HG03432 (cell line): ENCODE results near the gene PHF3.

Source experiments
- ATAC-seq: cut with Tn5 transposase; IDR thresholded peaks from one replicate; pipeline ENCODE4 v1.9.1; 2021; ENCODE audit warnings: mild to moderate bottlenecking, moderate library complexity; ENCODE audit not compliant: unreplicated experiment

The PHF3 gene

DNA sequence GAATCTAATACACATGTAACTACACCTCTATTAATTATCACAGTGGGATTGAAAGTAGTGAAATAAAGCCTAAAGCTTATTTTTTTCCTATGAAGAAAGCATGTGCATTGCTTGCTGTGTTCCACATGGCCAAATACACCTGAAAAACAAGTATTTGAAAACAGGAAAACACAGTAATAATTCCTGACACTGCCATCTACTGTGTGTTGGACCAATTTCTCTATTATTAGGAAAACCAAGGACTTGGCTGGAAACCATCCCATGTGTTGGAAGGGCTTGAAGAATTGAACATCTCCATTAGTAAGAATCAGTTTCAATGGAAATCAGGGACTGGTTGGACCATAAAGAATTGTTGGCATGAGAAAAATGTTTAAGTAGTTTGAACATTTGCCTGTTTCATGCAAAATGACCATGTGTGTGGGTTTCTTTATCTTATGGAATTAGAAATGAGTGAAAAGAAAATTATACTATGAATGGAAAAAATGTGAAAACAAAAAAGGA is 124.1 kb downstream of the PHF3 start:
- no peak for ATAC-seq

DNA sequence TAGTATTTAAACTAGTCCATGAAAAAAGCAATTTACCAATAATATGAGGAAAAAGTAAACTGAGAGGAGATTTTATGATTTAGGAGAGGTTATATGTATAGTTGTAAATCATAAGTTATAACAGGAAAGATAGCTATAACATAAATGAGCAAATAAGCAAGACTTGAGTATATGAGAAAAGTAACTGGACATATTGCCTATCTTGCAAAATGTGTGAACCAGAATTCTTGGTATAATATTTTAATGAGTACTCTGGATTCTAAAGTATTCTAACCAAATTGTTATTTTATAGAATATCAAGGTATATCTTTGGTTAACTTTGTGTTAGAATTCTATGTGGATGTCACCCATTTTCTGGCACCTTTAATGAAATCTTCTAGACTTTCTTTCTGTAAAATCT is 124.6 kb downstream of the PHF3 start:
- ATAC-seq = no peak

DNA sequence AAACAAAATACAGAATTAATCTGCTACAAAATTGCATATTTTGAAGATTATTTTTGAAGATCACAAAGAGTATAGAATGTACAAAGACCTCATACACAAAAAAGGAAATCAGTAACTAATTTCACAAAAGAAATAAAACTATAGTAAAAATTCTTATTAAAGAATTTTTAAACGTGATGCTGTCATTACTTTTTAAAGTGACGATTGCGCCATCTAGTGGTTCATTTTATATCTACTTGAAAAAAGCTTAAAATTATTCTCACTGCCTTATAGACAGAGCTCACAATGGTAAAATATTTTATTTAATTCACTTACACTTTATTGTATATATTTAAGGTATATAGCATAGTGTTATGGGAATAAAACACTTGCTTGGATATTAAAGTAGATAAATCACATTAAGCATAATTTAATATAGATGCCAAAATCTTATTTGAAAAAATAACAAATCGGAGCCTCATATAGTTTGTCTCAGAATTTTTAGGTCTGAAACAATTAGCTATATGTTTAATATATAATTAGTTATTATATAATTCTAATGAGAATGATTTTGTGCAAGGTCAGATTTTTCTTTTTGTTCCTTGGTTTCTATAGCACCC is 128.8 kb downstream of the PHF3 start:
- ATAC-seq = peak; percentile 48
